HT1080 (cell line): ENCODE results near the gene FASTKD1. TPM values are rescaled to one million over a fixed set of nuclear protein-coding genes. Genes with fewer than 3 reads are reported as not detected.

Experiments
- DNase-seq: peaks from one replicate; pipeline ENCODE4 v3.0.0-alpha.2; 2015; ENCODE audit warnings: low read depth
- total RNA-seq: library from RNA; depleted of rRNA; stranded (reverse); fragments of >200 nt; shearing (Covaris generic); gene quantifications from 2 replicates; pipeline ENCODE4 v1.2.3, GENCODE V29; 2014; rRNA removed

Gene FASTKD1
- total RNA-seq, 1 experiment from 2014 or later: 18.4 TPM

- no peak for DNase-seq
Observed at GRCh38 chr2:169509955-169510354, 63.7 kb downstream of the FASTKD1 start.

- no peak for DNase-seq
Observed at GRCh38 chr2:169509298-169509885, 64.3 kb downstream of the FASTKD1 start, which contains the start of gene KLHL41. Gene KLHL41, plus strand, starts transcription at chr2:169509702. Its CDS starts 77 bp downstream, at chr2:169509779.

- DNase-seq: peak; percentile 71
Observed at GRCh38 chr2:169507698-169508097, 66.0 kb downstream of the FASTKD1 start.

GRCh38 chr2:169504651-169505050 is 69.0 kb downstream of the FASTKD1 start:
- DNase-seq: no peak

GRCh38 chr2:169495310-169495928 is 78.2 kb downstream of the FASTKD1 start:
- DNase-seq: no peak

GRCh38 chr2:169493360-169493759 is 80.3 kb downstream of the FASTKD1 start:
- no peak for DNase-seq

- DNase-seq: no peak
Observed at GRCh38 chr2:169491378-169491777, 82.3 kb downstream of the FASTKD1 start.

GRCh38 chr2:169490834-169491233 is 82.8 kb downstream of the FASTKD1 start:
- no peak for DNase-seq

- no peak for DNase-seq
Observed at GRCh38 chr2:169486487-169486886, 87.2 kb downstream of the FASTKD1 start.

GRCh38 chr2:169485650-169486138 is 88.0 kb downstream of the FASTKD1 start:
- no peak for DNase-seq

- DNase-seq: no peak
Observed at GRCh38 chr2:169480079-169480465, 93.6 kb downstream of the FASTKD1 start.

Other genes with a start within 250 kb of the FASTKD1 start
- 0.10 TPM in 1 of 2 replicates, not detected in the other for gene LRP2, start 211.3 kb downstream of the FASTKD1 start, total RNA-seq
- 1.9 and 2.0 TPM in 2 replicates for gene BBS5, start 94.4 kb downstream of the FASTKD1 start, total RNA-seq
- gene KLHL41, start 64.2 kb downstream of the FASTKD1 start, total RNA-seq: not detected in 2 replicates
- gene PPIG, start 10.5 kb upstream of the FASTKD1 start, total RNA-seq: 18.2 and 24.0 TPM in 2 replicates
- gene CFAP210, start 120.5 kb upstream of the FASTKD1 start, total RNA-seq: not detected in 2 replicates
- 1.9 and 5.8 TPM in 2 replicates for gene PHOSPHO2, start 120.6 kb upstream of the FASTKD1 start, total RNA-seq
- gene KLHL23, start 160.0 kb upstream of the FASTKD1 start, total RNA-seq: 23.6 and 28.1 TPM in 2 replicates
- 144 and 174 TPM in 2 replicates for gene SSB, start 225.0 kb upstream of the FASTKD1 start, total RNA-seq